Inflammatory macrophage (primary cell): ENCODE measurements around the gene MAPK1.
"Not testable (repeated sequence)": the region's sequence is repeated elsewhere in the genome, so short reads cannot be mapped to it uniquely, and the experiment has no call there.

Source experiments
- DNase-seq, 2 donors: peaks; one replicate each; pipeline ENCODE4 v3.0.0-alpha.2; 2020 to 2022

MAPK1 gene

GRCh38 chr22:21754523-21754922 is 112.9 kb downstream of the MAPK1 start:
- peak in 1 of 2 donors; percentile 8 for DNase-seq

GRCh38 chr22:21753374-21754111 is 113.9 kb downstream of the MAPK1 start:
- DNase-seq, result no peak

GRCh38 chr22:21752276-21752675 is 115.2 kb downstream of the MAPK1 start:
- DNase-seq, result no peak

GRCh38 chr22:21745948-21746347 is 121.5 kb downstream of the MAPK1 start:
- DNase-seq, result no peak

GRCh38 chr22:21744917-21745316 is 122.5 kb downstream of the MAPK1 start:
- DNase-seq, result not testable (repeated sequence)

- no peak for DNase-seq
Measured at GRCh38 chr22:21741790-21742189, 125.7 kb downstream of the MAPK1 start.

- no peak for DNase-seq
Measured at GRCh38 chr22:21741059-21741458, 126.4 kb downstream of the MAPK1 start.

- no peak for DNase-seq
Measured at GRCh38 chr22:21739828-21740377, 127.5 kb downstream of the MAPK1 start.

- no peak for DNase-seq
Measured at GRCh38 chr22:21738966-21739365, 128.5 kb downstream of the MAPK1 start.

- no peak for DNase-seq
Measured at GRCh38 chr22:21738081-21738480, 129.4 kb downstream of the MAPK1 start.

- no peak for DNase-seq
Measured at GRCh38 chr22:21736948-21737347, 130.5 kb downstream of the MAPK1 start.

GRCh38 chr22:21736084-21736642 is 131.3 kb downstream of the MAPK1 start:
- no peak for DNase-seq

GRCh38 chr22:21735200-21736083 is 132.0 kb downstream of the MAPK1 start, which contains the start of gene YPEL1:
Gene YPEL1, minus strand, starts transcription at chr22:21735794. Its CDS starts 25,050 bp downstream, at chr22:21710744.
- DNase-seq, result peak; percentile 98 to 99

- DNase-seq, result no peak
Measured at GRCh38 chr22:21734540-21735199, 132.8 kb downstream of the MAPK1 start.

GRCh38 chr22:21731503-21731902 is 135.9 kb downstream of the MAPK1 start:
- DNase-seq, result no peak

GRCh38 chr22:21730535-21731308 is 136.7 kb downstream of the MAPK1 start:
- DNase-seq, result no peak

GRCh38 chr22:21729184-21729583 is 138.3 kb downstream of the MAPK1 start:
- not testable (repeated sequence) for DNase-seq

- DNase-seq, result no peak
Measured at GRCh38 chr22:21728270-21728669, 139.2 kb downstream of the MAPK1 start.

GRCh38 chr22:21727768-21728167 is 139.7 kb downstream of the MAPK1 start:
- DNase-seq, result no peak

- no peak for DNase-seq
Measured at GRCh38 chr22:21727159-21727558, 140.3 kb downstream of the MAPK1 start.

- peak; percentile 18 to 34 for DNase-seq
Measured at GRCh38 chr22:21726650-21727049, 140.8 kb downstream of the MAPK1 start.
